ENCODE measurements around the gene METTL27.
A peak's percentile ranks its signal among the peaks of the same experiment; 100 is the strongest.
"Not testable (repeated sequence)": the region's sequence is repeated elsewhere in the genome, so short reads cannot be mapped to it uniquely, and the experiment has no call there.

The METTL27 gene

DNA sequence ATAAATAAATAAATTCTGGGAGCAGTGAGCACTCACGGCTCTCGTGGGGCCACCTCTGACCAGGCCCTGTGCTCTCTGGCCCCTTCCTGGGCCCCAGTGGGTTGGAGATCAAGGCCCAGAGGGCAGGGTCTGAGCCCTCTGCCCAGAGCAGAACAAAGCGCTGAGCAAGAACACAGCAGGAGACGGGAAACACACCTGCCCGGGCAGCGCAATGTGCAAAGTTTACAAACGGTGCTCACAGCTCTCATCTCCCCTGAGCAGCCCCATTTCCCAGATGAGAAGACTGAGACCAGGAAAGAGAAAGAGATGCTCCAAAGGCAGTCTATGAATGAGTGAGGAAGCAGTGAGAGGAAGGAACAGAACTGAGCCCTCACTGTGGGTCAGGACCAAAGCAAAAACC lies 3.0 kb downstream of the METTL27 start:
- no peak for DNase-seq (ENCODE audit: low spot score)

DNA sequence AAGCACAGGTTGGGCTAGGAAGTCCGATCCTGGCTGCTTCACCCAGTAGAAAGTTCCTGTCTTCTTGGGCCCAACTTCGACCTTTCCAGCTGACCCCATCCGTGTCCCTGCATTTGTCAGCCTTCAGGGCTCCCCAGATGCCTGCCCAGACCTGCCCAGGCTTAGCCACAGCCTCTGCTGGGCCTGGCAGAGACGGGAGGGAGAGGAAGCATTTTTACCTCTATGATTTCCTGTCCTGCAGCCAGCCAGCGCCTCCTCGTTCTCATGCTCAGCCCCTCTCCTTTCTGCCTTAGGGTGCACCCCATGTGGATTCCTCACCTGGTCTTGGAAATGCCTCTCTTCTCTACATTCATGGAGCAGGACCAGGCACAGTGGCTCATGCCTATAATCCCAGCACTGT lies 3.7 kb downstream of the METTL27 start:
- peak; percentile 53 for DNase-seq (ENCODE audit: low spot score)

DNA sequence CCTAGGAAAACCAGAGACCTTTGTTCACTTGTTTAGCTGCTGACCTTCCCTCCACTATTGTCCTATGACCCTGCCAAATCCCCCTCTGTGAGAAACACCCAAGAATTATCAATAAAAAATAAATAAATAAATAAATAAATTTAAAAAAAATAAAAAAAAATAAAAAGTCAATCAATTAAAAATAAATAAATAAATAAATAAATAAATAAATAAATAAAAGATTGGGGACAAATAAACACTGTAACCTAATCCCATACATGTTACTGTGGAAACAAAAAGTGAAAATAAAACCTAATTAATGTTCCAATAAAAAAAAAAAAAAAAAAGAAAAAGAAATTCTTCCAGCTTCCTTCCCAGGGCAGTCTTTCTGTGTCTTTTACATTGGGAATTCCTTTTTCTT lies 5.1 kb downstream of the METTL27 start:
- not testable (repeated sequence) for DNase-seq (ENCODE audit: low spot score)

DNA sequence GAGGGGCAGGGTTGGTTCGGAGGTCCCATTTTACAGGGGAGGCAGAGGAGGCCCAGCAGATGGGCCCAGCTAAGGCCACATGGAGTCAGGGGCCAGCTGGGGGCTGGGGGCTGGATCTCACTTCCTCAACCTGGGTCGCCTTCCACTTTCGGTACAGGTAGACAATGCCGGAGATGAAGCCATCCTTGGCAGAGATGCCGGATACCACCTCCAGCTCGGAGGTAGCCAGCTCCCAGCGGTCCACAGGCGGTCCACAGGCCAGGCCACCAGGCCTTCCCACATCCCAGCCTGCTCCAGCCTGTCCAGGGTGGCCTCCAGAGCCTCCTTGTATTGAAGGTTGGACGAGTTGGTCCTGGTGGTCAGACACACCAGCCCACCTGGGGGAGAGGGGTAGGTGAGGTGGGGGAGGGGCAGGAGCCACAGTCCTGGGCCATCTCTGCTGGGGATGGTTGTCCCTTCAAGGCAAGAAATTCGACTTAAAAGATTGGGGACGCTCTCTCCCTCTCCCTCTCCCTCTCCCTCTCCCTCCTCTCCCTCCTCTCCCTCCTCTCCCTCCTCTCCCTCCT lies 7.6 kb downstream of the METTL27 start:
- DNase-seq (ENCODE audit: low spot score), result no peak

DNA sequence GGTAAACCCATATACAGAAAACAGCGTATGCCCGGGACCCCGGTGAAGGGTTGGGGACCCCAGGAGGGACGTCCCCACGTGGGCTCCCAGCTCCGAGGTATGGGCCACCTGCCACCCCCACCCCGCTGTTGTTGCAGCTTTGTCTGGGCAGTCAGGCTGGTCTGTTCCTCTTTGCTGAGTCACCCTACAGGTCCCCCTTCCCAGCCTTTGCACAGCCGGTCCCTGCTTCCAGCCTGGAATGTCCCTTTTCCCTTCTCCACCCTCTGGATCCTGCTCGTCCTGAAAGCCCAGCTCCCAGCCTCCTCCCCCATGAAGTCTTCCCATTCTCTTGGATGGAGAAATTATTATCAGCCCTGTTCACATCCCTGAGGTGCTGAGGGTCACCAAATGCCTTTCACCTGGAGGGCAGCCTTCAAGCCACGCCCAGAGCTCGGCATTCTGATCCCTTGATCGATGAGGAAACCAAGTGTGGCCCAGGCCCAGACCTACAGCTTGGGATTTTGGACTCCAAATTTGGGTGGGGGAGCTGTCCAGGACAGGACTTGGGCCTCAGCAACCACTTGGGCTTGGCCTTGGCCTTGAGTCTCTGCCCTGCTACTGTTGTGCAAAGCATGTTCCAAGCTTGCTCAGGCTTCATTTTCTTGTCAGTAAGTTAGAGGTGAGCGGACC lies 8.9 kb downstream of the METTL27 start:
- DNase-seq (ENCODE audit: low spot score), result peak; percentile 86

DNA sequence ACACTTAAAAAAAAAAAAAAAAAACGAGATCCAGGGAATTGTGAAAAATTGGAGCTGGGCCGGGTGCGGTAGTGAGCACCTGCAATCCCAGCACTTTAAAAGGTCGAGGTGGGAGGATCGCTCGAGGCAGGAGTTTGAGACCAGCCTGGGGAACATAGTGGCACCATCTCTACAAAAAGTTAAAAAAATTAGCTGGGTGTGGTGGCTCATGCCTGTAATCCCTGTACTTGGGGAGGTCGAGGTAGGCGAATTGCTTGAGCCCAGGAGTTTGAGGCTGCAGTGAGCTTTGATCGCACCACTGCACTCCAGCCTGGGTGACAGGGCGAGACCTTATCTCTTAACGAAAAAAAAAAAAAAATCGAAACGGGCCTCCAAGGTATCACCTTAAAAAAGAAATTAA lies 9.5 kb downstream of the METTL27 start:
- no peak for DNase-seq (ENCODE audit: low spot score)

DNA sequence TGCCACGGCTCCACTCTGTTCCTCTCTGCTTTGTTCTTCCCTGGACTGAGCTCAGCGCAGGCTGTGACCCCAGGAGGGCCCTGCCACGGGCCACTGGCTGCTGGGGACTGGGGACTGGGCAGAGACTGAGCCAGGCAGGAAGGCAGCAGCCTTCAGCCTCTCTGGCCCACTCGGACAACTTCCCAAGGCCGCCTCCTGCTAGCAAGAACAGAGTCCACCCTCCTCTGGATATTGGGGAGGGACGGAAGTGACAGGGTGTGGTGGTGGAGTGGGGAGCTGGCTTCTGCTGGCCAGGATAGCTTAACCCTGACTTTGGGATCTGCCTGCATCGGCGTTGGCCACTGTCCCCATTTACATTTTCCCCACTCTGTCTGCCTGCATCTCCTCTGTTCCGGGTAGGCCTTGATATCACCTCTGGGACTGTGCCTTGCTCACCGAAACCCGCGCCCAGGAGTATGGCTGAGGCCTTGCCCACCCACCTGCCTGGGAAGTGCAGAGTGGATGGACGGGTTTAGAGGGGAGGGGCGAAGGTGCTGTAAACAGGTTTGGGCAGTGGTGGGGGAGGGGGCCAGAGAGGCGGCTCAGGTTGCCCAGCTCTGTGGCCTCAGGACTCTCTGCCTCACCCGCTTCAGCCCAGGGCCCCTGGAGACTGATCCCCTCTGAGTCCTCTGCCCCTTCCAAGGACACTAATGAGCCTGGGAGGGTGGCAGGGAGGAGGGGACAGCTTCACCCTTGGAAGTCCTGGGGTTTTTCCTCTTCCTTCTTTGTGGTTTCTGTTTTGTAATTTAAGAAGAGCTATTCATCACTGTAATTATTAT lies 10.3 kb downstream of the METTL27 start:
- DNase-seq (ENCODE audit: low spot score), result peak; percentile 72

DNA sequence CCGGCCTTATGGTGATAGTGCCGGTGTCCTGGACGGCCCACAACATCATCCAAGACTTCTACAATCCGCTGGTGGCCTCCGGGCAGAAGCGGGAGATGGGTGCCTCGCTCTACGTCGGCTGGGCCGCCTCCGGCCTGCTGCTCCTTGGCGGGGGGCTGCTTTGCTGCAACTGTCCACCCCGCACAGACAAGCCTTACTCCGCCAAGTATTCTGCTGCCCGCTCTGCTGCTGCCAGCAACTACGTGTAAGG lies 10.8 kb downstream of the METTL27 start:
- no peak for DNase-seq (ENCODE audit: low spot score)

DNA sequence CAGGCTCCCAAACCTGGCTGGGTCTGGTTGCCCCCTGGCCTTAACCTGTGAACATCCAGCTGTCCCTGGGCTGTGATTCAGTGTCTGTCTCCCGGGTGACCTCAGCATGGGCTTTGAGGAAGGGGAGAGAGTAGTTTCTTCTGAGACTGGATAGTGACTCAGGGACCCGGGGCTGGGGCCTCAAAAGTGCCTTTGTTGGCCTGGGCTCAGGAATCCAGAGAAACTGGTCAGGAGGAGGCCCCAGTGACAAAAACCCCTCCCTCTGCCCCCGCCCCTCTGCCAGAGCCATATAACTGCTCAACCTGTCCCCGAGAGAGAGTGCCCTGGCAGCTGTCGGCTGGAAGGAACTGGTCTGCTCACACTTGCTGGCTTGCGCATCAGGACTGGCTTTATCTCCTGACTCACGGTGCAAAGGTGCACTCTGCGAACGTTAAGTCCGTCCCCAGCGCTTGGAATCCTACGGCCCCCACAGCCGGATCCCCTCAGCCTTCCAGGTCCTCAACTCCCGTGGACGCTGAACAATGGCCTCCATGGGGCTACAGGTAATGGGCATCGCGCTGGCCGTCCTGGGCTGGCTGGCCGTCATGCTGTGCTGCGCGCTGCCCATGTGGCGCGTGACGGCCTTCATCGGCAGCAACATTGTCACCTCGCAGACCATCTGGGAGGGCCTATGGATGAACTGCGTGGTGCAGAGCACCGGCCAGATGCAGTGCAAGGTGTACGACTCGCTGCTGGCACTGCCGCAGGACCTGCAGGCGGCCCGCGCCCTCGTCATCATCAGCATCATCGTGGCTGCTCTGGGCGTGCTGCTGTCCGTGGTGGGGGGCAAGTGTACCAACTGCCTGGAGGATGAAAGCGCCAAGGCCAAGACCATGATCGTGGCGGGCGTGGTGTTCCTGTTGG lies 11.4 kb downstream of the METTL27 start, which contains the start of gene CLDN4:
CLDN4 (plus strand) TSS at position 316 of the 903 bp plus-strand sequence; CDS start at position 522, 206 bp downstream.
- peak; percentile 99 for DNase-seq (ENCODE audit: low spot score)

DNA sequence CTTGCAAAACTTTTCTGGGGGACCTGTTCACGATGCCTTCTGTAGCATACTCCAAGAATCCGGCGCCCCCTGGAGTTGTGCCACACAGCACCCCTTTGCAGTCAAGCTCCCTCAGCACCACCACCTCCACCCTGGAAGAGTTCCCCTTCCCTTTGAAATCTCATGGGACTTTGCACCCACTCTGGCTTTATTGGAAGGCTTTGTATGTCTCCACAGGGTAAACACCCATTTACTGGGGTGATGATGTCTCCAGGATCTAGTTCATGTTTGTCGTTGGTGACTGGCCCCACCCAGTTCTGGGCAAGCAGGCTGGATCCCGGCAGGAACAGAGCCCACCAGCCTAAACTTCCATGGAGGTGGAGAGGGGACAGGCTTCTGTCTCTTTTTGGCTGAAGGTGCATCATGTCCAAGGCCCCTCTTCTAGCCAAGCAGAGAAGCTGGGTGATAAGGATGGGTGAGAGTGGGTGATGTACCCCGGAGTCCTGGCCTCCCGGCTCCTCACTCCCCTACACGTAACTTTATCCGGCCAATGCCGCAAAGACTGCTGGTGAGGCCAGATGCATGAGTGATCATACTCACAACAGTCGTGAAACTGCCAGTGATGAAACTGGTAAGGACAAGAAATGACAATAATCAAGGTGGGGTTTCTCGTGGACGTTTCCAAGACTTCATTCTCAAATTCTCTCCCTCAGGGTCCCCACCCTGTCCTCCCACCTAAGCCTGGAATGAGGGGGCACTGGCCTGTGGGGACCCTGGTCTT lies 12.2 kb downstream of the METTL27 start:
- peak; percentile 74 for DNase-seq (ENCODE audit: low spot score)

DNA sequence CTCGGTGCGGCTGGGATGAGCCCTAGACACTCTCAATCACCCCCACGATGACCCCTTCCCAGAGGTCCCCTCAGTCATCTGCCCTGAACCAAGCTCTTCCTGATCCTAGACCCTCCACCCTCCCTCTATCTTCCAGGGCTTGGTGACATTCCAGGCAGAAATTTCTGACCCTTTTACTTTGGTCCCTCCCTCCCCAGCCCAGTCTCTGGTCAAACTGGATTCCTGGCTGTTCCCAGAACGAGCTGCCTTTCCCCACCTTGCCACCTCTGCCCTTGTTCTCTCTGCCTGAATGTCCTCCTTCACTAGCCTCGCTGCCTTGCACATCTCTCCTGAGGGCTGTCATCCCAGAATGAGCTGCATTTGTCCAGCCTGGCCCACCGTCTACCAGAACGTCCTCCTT lies 12.8 kb downstream of the METTL27 start:
- peak; percentile 40 for DNase-seq (ENCODE audit: low spot score)

DNA sequence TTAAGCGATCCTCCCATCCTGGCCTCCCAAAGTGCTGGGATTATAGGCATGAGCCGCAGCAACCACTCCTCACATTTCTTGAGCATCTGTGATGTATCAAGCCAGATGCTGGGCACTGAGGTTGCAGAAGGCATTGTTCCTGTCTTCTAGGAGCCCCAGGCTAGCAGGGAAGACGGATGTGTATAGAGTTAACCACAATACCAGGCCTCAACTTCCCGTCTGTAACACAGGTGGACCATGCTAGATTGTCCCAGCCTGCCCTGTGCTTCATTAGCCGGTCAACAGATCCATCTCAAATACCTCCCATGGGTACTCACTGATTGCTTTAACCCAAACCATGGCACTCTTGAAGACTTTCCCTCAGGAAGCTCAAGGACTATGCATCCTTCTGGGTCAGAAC lies 13.3 kb downstream of the METTL27 start:
- DNase-seq (ENCODE audit: low spot score), result no peak

DNA sequence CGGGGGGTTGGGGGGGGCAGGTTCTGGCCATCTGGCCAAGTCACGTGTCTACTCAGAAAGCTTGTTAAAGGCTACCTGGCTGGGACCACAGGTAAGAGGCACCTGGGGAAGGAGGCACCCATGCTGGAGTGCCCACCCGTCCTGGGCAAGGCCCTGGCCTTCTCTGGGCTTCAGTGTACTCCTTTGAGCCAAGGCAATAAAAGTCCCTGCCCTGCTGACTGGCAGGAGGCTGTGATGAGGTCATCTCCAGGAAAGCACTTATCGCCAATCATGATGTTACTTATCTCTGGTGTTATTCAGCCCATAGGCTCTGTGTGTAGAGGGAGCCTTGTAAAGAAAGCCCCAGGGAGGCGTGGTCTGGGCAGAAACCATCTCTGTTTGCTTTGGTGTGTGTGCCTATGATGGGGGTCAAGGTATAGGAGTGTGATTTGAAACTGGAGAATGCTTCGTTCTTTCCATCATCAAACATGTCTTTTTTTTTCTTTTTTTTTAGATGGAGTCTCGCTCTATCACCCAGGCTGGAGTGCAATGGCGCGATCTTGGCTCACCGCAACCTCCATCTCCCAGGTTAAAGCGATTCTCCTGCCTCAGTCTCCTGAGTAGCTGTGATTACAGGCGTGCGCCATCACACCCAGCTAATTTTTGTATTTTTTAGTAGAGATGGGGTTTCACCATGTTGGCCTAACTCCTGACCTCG lies 14.1 kb downstream of the METTL27 start:
- DNase-seq (ENCODE audit: low spot score), result peak; percentile 96

DNA sequence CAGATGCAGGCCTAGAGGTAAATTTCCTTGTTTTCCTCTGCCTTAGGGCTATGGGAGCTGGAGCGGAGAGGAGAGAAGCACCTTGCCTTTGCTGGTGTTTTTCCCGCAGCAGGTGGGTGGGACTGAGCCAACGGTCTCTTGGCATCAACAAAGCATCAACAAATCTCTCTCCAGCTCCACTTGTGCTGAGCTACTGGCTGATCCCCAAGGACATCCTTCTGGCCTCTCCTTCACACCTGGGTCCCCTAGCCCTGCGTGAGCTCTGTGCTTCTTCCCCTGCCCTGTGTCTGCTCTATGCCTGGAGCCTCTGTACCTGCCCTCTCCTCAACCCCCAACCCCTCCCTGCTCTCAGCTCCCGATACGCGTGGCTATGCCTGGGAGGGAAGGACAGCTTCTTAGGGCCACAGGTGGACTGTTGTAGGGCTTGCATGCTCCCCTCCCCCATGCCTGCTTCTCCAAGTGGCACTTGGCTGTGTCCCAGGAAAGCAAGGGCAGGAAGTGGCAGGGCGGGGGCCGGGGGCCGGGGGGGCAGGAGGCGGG lies 14.7 kb downstream of the METTL27 start:
- peak; percentile 97 for DNase-seq (ENCODE audit: low spot score)

DNA sequence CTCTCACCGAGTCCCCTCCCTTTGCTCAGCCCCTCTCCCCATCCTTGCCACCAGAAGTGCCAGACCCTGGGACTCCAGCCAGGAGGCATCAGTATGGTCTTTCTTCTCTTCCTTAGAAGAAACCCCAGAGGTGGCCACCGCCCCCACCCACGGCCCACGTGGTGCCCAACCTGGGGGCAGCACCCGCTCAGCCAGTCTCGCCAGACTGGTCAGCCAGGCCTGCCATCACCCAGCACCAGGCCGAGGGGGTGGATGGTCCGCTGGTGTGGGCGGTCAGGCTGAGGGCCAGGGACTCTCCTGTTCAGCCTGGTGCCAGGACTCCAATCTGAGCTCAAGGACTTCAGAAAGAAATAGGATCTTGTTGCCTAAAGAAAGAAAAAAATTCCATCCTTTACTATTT lies 17.3 kb downstream of the METTL27 start:
- DNase-seq (ENCODE audit: low spot score), result peak; percentile 39

DNA sequence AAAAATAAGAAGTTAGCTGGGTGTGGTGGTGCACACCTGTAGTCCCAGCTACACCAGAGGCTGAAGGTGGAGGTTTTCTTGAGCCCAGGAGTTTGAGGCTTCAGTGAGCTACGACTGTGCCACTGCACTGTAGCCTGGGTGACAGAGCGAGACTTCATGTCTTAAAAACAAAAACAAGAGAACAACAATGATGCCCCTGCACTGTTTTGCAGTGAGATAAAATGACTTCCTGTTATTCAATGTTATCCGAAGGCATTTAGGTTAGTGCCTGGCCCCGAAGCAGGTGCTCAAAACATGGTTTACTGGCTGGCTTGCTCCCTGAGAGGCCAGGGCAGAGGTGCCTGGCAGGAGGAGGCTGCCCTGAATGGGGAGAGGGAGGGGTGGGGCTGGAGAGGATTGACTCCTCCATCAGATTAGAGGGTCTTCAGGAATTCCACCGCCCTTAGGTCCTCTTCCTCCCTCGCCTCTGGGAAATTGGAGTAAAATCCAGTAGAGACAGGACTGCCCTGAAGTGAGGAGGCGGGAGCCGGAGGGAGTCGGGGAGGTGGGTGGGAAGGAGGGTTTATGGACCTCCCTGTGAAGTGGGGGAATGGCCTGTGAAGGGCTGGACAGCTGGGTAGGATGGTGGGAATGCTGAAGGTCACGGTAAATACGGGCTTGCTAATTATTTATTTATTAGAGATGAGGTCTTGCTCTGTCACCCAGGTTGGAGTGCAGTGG lies 18.3 kb downstream of the METTL27 start:
- no peak for DNase-seq (ENCODE audit: low spot score)

DNA sequence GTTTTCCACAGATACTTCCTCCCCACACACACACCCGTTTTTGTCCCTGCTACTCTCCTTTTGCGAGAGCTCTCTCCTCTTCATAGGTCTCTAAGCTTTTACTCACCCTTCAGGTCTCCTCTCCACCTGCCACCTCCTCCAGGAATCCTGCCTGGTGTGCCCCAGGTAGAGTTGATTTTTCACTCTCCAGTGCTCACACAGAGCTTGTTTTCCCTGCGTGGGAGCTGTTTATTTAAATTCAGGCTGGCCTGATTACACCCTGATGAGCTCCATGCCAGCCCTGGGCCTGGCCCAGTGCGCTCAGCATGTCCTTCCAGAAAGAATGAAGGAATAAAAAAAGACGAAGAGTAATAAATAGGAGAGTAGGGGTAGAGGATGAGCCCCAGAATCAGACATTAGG lies 19.1 kb downstream of the METTL27 start:
- peak; percentile 40 for DNase-seq (ENCODE audit: low spot score)

DNA sequence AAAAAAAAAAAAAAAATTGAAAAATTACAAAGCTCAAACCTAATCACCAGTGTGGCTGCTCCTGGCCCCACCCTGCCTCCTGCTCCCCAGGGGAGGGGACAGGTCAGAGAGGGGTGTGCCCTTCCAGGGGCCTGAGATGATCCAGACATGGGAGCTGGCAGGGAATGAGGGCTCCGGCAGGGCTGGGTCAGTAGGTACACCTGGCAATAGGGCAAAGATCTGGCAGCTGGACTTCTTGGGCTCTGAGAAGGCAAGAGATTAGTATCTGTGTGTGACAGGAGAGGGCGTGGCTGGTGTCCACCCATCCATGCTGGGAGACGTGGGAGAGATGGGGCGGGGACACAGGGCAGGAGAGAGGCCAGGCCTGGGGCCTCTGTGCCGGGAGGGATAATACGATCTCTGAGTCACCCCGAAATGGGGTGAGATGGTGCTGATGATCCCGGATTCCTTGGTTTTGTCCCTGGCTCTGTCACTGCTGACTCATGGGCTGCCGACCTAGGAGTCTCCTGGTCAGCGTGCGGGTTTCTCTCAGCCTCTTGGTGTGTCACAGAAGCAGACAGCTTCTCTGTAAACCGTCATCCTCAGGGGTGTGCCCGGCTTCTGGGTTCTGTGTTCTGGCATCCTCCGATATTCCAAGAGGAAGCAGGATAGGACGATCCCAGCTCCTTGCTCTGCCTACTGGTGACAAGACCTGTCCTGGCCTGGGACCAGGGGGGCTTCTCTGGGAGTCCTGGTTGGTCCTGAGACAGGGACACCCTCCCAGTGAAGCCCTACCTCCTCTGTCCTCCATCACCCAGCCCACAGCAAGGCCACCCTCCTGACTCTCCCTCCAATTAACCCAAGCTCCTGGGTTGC lies 19.8 kb downstream of the METTL27 start:
- DNase-seq (ENCODE audit: low spot score), result peak; percentile 100
